HG02938 (cell line): ENCODE data around the gene SH2D5.
"Not testable (repeated sequence)": the region's sequence is repeated elsewhere in the genome, so short reads cannot be mapped to it uniquely, and the experiment has no call there.

Source experiments
- ATAC-seq: cut with Tn5 transposase; IDR thresholded peaks from one replicate; pipeline ENCODE4 v1.9.1; 2021; ENCODE audit warnings: mild to moderate bottlenecking, moderate library complexity; ENCODE audit not compliant: unreplicated experiment

Gene SH2D5

DNA sequence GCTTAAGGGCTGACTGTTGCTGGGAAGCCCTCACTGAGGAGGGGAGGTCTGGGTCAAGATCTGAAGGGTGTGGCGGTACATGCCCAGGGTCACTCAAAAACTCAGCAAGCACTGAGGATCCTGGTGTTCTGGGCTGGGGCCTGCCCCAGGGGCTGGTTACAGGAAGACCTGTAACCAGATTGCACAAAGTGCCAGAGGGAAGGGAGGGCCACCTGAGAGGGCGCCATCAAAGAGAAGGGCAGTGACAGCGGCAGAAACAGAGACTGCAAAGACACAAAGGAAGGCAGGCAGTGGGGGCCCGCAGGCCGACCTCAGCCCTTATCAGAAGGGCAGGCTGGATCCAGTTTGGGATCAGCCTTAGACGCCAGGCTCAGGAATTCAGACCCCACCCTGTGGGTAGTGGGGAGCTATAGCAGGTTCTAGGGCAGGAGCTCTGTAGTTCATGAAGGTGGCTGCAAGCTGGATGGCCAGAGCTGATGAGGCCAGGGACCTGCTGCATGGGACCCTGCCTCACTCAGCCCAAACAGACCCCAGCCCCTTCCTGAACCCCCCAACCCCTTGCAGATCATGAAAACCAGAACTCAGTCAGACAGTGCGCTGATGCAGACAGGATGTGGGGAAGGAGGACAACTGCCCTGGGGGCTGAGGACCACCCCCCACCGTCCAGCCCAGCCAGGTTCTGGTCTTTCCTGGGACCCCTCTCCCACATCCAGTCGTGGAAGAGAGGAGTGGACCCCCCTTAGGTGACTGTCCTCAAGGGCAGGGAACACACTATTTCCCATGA is 3.9 kb downstream of the SH2D5 start:
- no peak for ATAC-seq

DNA sequence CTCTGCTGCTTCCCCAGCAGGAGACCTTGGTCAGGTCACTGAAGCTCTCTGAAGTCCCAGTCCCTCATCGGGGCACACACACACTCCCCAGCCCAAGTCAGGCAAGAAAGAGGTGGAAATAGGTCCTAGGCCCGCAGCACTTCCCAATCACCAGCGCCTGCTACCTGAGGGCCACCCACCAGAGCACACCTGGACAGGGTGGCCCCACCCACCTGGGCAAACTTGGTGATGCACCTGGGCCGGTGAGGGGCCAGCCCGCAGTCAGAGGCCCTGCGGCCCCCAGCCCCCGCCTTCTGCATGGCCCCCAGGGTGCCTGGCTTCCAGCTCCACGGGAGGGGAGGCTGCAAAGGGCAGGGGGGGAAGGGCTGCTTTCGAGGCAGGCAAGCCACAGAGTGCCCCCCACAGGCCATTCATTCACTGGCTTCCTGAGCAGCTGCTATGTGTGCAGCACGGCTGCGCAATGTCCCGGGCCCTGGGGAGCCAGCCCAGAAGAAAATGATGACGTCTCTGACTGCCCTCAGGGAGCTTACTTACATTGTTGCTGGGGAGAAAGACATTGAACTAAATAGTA is 4.7 kb downstream of the SH2D5 start:
- ATAC-seq = no peak

DNA sequence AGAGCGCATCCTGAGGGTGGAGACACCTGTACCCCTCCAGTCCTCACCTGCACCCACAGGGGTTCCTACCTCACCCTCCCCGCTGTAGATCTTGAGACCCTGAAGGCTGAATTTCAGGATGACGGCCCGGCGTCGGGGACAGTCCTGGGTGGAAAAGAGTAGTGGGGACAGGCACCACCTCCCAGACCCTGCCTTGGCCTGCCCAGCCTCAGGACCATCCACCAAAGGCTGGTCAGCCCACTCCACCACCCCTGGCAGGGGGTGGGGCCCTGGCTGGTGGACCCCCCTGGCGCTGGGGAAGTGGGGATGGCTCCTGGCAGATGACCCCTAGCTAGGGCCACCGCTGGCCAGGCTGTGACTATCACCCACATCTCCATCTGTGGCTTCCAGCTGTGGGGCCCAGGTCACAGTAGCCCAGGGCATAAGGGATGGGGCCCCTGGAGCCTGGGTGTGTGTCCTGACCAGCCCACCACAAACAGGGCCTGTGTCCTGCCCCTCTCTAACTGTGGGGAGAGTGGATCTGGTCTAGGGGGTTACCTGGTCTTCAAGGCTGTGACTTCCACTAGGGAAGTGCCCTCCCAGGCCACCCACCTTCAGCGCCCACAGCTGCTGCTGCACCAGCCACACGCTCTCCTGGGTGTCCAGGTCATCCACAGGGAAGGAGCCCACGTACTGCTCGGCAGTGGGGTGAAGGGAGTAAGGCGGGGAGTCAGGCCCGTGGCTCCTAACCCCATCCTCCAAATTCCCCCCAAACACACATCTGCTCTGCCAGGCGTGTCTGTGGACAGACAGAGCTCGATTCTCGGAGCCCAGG is 5.4 kb downstream of the SH2D5 start:
- no peak for ATAC-seq

DNA sequence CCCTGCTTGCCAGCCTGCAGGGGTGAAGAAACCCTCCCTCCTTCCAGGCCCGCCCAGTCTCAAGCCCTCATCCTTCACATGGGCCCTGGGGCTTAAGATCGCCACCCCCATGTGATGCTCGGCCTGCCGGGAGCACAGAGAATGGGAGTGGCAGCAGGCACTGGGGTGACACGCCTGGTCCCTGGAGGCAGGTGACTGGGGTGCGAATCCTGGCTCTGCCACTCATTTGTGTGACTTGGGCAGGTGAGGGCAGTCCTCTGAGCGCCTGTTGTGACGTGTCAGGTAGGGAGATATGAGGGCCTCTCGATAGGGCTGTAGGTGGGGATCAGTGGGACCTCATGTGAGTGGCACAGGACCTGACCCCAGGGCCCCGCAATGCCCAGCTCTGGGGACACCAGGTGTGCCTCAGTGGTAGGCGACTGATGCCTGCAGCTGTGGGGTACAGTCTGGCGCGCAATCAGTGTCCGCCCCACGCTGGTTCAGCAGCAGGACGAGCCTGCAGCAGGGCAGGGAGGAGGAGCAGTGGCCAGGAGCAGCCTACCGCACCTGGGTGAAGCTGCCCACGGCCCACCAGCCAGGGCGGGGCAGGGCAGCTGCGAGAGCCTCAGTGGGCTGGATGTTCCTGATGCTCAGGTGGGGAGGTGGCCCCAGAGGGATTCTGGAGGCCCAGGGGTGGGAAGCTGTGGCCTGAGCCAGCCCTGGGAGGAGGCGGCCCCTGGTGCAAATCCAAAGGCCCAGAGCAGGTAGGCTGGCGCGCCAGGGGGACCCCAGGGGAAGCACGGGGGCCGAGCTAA is 6.2 kb downstream of the SH2D5 start:
- no peak for ATAC-seq

DNA sequence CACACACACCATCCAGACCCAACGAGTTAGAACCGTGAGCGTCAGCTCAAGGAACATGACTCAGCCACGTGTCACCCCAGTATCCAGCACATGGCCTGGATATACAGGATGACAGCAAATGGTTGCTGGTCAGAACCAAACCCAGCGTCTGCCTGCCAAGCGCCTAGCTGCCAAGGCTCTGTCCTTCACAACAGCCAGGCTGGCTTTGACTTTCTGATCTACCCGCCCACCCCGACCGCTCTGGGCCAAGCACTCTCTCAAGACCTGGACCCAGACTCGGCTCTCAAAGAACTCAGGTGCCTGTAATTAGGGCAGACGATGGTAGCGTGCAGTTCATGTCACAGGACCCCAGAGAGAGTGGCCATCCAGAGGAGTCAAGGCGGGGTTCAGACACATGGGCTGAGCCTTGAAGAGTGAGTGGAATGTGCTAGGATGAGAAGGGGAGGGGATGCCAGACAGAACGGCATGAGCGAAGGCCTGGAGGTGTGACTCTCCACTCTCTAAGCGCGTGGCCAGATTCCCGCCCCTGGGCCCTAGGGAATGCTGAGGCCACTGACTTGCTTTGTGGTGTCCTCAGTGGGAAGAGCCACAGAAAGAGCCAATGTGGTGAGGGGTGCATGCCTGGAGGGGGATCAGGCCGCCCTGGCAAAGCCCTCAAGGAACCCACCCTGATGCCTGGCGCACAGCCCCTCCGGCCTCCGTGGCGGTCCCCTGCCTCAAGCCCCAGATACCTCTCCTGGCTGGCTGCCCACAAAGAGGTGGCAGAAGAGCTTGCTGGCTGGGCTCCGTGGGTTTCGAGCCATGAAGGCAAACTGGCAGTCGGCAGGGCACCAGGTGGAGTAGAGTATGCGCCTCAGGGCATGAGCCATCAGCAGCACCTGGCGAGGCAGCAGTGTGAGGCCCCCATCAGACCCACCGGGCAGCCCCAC is 7.0 kb downstream of the SH2D5 start:
- no peak for ATAC-seq

DNA sequence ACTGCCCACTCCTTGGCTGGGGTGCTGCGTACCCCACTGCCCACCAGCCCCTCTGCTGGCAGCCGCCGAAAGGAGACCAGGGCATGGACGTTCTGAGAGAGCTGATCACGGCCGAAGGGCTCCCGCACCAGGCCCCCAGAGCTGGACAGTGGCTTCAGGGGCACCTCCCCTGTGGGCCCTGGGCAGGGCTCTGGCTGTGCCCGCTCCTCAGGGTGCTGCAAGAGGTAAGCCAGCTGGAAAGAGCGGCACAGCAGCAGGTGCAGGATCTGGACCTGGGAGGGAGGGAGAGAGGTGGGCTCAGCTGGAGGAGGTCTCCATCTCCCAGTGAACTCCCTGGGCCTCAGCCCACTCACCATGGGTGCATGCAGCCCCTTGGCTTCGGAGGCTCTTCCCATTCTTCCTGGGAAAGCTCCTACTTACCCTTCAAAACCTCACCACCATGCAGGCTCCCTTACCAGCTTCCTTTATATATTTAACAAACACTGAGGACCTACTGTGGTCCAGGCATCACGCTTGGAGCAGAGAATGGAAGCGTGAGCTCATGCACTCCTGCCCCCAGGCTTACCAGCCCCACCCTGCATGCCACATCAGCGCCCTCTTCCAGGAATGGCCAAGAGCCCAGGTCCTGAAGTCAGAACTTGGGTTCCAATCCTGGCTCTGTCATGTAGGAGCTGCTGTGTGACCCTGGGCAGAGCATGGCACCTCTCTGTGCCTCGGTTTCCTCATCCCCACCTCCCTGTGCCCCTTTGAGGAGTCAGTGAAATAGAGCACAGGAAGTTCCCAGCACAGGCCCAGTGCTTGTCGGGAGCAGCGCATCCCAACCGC is 7.9 kb downstream of the SH2D5 start:
- ATAC-seq = no peak

DNA sequence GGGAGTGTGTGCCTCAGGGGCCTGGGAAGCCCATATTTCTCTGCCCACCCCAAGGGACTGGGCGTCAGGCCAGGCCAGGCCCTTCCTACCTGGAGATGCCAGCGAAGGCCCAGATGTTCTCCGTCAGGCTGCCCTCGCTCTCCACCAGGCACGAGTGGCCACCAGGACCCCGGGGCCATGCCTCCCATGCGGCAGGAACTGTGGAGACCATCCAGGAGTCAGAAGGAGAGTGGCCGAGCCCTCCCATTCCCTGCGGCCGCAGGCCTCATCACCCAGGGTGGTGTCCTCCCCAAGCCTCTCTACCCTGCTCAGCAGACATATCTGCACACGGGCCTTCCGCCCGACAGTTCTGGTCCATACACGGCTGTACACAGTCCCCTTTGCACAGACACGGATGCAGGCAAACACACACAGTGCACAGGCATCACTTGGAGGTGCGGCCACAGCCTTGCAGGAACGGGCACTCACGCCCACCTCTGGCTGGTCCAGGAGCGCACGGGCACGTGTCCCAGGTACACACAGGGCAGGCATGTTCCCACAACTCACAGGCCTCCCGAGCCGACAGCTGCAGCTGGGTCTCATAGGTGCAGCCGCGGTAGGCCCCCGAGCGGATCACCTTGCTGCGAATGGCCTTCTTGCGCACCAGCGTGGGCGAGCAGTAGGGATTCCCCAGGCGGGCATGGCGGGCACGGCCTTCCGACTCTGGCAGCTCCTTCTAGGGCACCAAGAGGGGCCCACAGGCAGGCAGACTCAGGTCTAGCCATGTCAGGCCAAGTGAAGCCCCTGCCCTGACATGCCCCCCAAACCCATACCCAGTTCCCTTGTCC is 8.8 kb downstream of the SH2D5 start:
- ATAC-seq = no peak

DNA sequence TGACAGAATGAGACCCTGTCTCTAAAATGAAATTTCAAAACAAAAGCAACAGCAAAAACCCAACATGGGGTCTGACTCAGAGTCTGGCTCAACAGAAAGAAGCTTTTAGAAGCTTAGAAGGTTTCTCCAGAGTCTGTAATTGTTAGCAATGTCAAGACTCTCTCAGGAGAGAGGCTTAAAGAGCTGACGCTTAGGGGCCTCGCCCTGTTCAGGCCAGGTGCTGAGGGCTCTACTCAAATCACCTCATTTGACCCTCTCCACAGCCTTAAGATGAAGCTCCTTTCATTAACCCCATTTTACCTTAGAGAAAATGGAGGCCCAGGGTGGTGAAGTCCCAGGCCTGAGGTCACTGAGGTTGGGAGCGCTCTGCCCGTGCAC is 9.4 kb downstream of the SH2D5 start:
- ATAC-seq = no peak

DNA sequence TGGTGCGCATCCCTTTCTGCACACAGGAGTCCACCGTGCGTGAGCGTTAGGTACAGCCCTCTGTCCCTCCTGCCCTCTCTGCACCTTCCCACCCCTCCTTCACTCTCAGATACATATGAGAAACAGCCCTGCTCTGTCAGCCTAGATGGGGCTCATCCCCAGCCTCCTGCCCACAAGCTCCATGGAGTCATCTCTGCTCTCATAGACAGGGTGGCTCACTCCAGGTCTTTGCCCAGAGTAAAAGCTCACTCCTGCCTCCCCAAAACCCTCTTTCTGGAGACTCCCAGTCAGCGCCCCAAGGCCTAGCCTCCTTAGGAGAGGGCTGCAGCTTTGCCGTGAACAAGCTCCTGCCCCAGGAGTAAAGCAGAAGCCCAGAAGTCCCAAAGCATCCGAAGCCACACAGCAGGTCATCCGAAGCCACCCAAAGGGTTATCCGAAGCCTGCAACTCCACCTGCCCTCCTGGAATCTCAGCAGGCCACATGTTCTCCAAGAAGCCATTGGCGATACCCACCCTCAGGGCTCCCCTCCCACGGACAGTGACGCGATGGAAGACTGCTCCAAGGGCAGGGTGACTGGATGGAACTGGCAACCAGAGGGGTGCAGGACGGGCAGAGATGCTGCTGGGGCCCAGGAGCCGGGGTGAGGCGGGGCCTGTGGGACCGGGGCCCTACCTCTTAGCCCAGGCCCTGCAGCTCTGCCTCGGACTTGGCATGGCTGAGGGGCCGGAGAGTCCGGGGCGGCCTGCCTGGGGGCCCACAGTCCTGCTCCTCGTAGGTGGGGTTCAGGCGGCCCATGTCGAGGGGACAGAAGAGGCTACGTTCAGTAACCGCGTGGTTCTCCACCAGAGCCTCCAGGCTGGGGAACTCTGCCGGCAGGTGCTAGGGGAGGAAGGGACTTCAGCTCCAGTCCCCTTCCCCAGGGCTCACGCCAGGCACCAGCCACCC is 11.1 kb downstream of the SH2D5 start:
- no peak for ATAC-seq

DNA sequence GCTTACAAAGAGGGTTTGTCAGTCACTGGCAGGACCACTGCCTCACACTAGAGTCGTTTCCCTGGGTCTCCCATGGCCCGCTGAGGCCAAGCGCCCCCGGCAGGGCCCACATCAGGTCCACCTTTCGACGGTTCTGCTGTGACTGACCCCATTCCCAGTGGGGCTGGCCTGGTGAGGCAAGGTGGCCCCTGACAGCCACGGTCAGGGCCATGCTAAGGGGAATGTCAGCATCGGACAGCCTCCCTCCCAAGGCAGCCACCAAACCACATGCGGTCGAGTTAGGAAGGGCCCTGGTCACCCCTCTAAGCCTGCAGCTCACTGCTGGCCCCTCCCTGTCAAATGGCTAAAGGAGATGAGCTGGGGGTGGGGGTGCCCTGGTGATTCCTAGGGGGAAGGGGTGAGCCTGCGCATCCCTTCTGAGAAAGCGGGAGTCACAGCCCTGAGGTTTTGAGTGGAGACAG is 11.8 kb downstream of the SH2D5 start:
- ATAC-seq = no peak

DNA sequence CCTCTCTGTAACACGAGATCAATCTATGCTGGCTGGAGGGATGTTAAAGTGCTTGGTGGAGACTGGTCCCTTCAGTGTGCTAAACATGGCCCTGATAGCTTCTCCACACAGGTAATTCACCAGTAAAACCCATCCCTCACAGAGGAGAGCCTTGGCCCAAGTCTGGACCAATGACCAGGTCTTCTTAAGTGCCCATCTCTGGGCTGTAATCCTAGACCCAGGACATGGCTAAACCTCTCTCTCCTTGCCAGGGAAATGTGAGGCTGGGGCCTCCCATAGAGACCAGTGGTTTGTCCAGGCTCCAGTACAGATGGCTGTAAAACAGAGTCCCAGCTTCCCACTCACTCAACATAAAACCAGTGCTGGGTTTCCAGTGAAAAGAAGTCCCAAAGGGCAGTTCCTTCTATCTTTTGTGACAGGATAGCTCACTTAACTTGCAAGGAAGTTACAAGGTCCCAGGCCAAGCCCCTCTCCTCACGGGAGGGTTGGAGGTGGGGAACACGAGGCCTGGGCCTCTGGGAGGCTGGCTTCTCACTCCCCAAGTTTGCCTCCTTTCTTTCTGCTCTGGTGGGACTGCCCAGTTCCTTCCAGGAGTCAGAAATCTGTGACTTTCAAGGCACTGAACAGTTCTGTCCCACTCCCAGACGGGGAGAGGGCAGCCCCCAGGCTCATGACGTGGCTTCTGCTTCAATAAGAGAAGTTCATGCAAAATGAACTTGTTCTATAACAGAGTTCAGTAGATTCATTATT is 12.5 kb downstream of the SH2D5 start:
- no peak for ATAC-seq

DNA sequence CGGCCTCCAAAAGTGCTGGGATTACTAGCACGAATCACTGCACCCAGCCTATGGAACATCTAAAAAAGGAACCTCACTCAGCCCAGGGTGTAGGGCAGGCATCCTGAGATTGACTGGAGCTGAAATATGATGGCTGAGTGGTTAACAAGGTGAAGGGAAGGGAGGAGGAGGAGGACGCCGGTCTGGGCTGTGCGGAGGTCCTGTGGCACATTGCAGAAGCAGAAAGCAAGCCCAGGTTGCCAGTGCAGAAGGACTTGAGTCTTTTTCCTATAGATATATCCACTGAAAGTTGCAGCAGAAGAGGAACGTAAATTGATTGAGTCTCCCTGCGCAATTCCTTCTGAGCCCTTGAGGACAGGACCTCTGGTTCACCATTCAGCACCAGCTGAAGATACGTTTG is 13.2 kb downstream of the SH2D5 start:
- no peak for ATAC-seq

DNA sequence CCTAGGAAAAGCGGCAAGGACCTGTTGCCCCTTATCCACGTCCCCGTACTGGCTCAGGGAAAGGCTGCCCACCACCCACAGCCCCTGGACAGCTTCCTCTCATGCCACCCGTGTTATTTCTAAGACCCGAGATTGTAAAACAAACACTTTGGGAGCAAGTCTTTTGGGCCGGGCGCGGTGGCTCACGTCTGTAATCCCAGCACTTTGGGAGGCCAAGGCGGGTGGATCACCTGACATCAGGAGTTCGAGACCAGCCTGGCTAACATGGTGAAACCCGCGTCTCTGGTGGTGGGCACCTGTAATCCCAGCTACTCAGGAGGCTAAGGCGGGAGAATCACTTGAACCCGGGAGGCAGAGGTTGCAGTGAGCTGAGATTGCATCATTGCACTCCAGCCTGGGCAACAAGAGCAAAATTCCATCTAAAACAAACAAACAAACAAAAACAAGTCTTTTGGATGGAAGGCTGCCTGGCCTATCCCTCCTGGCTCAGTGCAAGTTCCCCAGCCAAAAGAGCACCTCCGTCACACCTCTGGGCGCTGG is 14.1 kb downstream of the SH2D5 start:
- not testable (repeated sequence) for ATAC-seq

DNA sequence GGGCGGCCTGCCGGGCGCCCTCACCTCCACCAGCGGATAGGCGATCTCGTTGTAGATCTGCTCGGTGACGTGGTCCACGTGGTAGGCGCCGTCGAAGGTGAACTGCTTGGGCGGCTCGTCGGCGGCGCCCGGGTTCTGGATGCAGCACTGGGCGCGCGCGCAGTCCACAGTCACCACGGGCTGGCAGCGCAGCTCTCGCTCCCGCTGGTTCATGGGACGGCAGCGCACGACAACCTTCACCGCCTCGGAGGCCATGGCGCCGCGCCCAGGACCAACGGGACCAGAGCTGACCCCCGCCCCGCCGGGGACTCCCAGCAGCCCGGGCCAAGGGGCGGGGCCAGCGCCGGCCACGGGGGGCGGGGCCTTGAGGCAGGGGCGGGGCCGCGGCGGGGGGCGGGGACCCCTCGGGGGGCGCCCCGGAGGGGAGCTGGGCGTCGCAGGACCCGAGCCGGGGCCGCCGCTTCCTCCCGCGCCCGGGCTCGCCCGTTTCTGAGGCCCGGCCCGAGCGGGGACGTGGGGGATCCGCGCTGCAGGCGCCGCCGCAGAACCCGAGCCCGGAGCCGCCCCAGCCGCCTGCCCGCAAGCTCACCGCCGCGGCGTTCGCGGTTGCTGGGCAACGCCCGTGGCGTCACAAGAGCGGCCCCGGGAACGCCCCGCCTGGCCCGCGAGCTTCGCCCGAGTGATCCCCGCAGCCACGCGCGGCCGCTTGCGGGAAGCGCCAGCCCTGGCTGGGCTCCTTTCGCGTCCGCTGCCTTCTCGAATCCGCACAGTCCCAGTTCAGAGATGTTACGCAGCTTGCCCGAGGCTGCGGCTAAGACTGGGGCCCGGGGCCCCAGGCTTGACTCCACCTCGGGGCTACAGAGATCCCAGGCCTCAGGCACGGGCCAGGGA is 14.8 kb downstream of the SH2D5 start, which contains the start of gene KIF17:
KIF17 (minus strand) TSS at position 556 of the 891 bp plus-strand sequence; CDS start at position 255, 301 bp downstream.
- ATAC-seq = no peak

DNA sequence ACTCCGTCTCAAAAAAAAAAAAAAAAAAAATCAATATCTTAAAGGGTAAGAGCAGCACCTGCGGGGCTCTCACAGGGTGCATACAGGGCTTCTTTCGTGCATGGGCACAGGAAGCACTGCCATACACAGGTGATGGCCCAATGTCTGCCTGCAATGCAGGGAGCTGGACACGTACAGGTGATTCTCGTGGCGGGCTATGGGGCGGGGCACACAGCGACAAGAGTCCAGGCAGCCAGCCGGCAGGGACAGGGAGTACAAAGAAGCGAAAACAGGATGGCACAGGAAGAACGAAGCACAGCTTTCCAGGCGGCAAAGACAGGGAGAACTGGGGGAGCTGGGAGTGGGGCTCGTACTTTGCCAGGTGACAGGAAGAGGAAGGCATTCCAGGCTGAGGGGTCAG is 16.3 kb downstream of the SH2D5 start:
- ATAC-seq = no peak
